HG03571 (cell line): ENCODE data around the gene SH3BGRL3.
"Not testable (repeated sequence)": the region's sequence is repeated elsewhere in the genome, so short reads cannot be mapped to it uniquely, and the experiment has no call there.

Source experiments
- ATAC-seq: cut with Tn5 transposase; IDR thresholded peaks from one replicate; pipeline ENCODE4 v1.9.1; 2021; ENCODE audit not compliant: unreplicated experiment

SH3BGRL3 gene

DNA sequence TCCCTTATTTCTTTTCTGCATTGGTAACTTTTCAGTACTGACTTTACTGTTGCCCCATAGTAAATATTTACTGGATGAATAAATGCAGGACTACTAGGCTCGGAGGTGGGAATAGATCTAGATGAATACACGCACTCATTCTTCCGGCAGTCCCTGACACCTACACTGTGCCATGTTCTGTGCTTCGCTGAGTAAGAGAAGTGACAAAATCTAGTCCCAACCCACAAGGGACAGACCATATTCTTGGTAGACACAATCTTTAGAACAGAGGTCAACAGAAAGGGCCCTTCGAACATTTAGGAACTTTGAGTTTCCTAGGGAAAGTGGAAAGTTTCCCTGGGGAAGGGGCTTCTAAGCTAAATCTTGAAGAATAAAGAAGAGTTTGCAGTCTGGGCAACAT is 34.6 kb downstream of the SH3BGRL3 start:
- ATAC-seq: no peak

- no peak for ATAC-seq
Observed at GRCh38 chr1:26315874-26316850, 36.3 kb downstream of the SH3BGRL3 start.

- no peak for ATAC-seq
Observed at GRCh38 chr1:26317146-26317545, 37.3 kb downstream of the SH3BGRL3 start.

GRCh38 chr1:26317612-26318337 is 37.9 kb downstream of the SH3BGRL3 start, which contains the start of gene CD52:
CD52 (plus strand) TSS chr1:26317958; CDS start chr1:26318018, 60 bp downstream.
- ATAC-seq: no peak

DNA sequence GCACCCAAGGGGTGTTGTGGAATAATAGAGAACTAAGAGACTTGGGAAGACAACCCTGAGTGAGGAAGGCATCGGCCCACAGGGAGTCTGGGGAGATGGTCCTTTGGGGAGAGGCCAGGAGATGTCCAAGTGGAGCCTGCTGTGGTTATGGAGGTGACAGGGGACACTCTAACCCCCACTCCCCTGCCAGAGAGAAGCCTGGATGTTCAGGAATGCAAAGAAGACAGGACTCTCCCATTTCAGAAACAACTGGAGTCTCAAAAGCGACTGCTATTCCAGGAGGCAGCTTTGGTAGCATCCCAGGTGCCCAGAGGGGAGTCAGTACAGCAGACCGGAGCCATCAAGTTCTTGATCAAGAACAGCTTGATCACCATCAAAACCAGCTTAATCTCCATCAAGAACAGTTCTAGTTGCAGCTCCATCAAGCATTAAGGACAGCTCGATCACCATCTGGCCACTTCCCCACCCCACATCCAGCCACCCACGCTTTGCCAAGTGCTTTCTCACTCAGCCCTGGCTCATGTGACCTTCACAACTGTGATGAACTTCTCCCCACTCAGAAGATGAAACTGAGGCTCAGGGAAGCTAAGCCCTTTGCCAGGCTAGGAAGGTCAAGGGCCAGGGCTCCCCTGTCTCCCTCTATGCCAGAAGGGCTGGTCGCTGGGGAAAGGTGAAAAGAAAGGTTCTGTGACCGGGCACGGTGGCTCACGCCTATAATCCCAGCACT is 38.6 kb downstream of the SH3BGRL3 start:
- no peak for ATAC-seq

GRCh38 chr1:26320896-26321295 is 41.0 kb downstream of the SH3BGRL3 start:
- no peak for ATAC-seq

DNA sequence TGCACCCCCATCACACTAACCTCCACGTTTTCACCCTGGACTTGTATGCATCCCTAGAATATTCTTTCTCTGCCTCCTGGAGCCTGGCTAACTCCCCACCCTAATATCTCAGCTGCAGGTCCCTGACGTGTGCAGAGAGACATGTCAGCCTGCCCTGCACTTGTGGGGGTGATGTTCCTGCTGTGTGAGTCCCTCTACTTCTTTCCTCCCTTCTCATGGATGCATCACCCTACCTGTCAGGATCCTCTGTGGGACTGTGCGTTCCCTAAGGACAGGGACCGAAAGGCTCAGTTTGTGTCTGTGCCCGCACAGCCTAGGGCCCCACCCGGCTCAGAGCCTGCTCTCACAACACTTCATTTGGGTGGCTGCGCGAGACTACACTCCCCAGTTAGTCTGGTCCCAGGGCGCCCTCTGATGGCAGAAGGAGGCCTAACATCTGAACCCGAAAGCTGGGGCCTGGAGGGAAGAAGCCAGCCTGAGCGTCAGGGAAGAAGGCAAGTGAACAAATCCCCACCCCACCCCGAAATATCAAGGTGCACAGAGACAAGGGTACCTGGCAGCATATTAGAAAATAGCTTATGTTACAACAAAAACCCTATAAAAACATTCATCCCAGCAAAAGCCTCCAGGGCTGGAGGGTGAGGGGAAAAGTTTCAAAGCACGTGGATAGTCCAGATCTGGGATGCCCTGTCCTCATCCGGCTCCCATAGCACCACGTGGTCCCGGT is 41.6 kb downstream of the SH3BGRL3 start:
- ATAC-seq: no peak

DNA sequence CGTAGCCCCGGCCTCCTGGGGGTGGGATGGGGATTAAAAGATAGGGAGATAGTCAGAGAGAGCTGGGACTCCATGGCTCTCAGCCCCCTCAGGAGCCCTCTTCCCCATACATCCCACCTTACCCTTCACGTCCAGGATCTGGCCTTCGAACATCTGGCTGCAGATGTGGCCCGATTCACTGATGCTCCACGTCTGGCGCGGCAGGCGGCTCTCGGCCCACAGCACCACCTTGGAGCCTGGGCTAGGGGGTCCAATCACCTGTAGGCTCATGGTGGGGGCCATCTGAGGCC is 42.1 kb downstream of the SH3BGRL3 start:
- ATAC-seq: no peak

DNA sequence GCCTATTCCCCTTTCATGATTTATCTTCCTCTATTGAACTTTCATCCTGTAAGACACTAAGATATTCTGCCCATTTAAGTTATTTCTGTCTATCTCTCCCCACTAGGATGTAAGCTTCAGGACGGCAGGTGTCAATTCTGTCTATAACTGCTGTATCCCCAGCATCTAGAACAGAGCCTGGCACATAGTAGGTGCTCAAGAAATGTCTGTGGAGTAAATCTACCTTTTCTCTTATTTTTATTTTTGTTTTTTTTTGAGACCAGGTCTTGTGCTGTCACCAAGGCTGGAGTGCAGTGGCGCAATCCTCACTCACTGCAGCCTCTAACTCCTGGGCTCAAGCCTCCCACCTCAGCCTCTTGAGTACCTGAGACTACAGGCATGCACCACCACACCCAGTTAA is 43.5 kb downstream of the SH3BGRL3 start:
- no peak for ATAC-seq

GRCh38 chr1:26324550-26324949 is 44.7 kb downstream of the SH3BGRL3 start:
- ATAC-seq: no peak

GRCh38 chr1:26327956-26328362 is 48.1 kb downstream of the SH3BGRL3 start:
- ATAC-seq: no peak

DNA sequence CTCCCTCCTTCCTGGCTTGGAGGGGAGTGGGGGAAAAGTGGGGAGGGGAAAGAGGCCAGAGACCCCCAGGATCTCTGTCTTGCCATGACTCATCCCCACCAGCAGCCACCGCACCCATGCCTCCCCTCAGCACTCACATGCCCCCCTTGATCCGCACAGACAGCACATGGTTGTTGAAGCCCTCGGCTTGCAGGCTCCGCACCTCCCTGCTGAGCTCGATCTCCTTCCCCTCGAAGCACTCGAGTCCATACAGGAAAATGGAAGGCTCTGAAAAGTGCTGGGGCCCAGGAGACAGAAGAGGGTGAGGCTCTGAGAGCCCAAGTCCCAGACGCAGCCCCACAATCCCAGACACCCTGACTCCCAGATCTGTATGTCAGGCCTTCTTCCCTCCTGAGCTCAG is 48.7 kb downstream of the SH3BGRL3 start:
- no peak for ATAC-seq

- not testable (repeated sequence) for ATAC-seq
Observed at GRCh38 chr1:26329380-26329779, 49.5 kb downstream of the SH3BGRL3 start.

DNA sequence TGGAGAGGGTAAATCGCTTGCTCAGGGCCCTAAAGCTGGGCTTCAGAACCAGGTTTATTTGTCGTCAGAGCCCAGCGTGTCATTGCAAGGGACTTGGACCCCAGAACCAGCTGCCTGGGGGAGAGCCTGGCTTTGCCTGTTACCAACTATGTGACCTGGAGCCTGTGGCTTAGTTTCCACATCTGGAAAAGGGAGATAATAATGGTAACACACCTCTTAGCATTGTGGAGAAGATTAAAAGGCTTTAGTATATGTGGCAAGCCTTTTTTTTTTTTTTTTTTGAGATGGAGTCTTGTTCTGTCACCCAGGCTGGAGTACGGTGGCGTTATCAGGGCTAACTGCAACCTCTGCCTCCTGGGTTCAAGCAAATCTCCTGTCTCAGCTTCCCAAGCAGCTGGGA is 50.4 kb downstream of the SH3BGRL3 start:
- ATAC-seq: no peak
